ENCODE results near the gene DTNBP1. TPM values are rescaled to one million over a fixed set of nuclear protein-coding genes. Genes with fewer than 3 reads are reported as not detected.

DTNBP1 gene
- total RNA-seq, 1 experiment from 2014 or later: 12.8 TPM

DNA sequence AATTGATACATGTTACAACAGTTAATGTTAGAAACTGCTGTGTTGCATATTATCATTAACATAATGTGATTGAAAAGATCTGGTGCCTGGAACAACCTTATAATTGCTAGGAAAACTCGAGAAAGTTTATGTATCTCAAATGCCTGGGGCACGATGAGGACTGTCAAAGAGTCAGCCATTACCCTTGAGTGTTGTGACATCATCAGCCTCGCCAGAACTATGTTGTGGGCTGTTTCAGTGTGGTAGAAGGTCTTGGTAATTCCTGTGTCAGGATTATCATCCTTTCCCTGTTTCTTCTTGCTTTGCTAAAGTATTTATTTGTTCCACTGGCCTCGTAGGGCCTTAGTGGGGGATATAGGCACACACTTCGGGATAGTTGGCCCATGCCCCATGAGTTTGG, 185.1 kb downstream of the DTNBP1 start:
- Mint-ChIP-seq H3K9me3 (ENCODE audit: low read depth, unreplicated experiment) (no peaks in the 10 kb centered on the region), H3K4me1 (ENCODE audit: low read depth, unreplicated experiment) (no peaks in the 10 kb centered on the region)

DNA sequence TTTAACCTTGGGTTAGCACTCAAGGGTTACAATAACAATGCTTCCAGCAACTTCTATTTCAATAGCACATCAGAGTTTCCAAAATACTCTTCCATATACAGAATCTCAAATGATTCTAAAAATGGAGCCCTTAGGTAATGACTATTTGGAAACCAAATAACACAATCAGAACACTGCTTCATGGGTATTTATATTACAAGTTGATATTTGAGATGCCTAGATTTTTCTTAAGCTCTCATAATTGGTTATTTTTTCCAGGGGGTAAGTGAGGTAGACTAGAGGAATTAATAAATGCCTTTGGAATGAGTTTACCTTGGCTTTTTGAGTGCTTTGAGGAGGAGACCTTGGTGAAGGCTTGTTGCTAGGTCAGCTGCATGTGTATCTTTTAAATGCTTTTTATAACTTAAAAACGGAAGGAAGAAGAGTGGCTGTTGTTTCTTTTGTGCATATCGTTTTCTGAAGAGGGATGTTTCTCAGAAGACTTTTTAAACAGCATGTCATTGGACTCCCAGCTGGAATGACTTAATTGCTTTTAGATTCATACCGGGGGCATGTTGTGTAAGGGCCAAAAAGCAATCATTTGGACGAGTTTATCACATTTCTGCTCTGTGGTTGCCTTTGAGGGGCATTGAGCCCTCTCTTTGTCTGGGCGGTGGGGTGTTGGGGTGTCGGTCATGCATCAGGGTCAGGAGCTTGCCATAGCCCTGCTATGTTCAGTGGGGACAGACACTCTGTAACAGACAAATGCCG, 186.0 kb downstream of the DTNBP1 start:
- CTCF ChIA-PET: interaction anchor here (0.9 kb wide), 1 partner anchor 151 kb away, joined by 4 read pairs; no protein-coding TSS in a partner anchor
- intact Hi-C loops (cut with micrococcal nuclease; ENCODE audit: unreplicated experiment): no loop called here
- Mint-ChIP-seq H3K27ac (ENCODE audit: unreplicated experiment) (no peak overlapping the region), H3K4me1 (ENCODE audit: low read depth, unreplicated experiment) (no peaks in the 10 kb centered on the region), H3K4me3 (ENCODE audit: low read depth, unreplicated experiment) (no peak overlapping the region), H3K36me3 (ENCODE audit: insufficient read depth, unreplicated experiment) (no peaks in the 10 kb centered on the region), H3K27me3 (ENCODE audit: unreplicated experiment) (no peaks in the 10 kb centered on the region), H3K9me3 (ENCODE audit: low read depth, unreplicated experiment) (no peaks in the 10 kb centered on the region)
- no peak for DNase-seq
- BruUV-seq (replicated peaks): no TSS peak
- TF ChIP-seq, protein P1, sequence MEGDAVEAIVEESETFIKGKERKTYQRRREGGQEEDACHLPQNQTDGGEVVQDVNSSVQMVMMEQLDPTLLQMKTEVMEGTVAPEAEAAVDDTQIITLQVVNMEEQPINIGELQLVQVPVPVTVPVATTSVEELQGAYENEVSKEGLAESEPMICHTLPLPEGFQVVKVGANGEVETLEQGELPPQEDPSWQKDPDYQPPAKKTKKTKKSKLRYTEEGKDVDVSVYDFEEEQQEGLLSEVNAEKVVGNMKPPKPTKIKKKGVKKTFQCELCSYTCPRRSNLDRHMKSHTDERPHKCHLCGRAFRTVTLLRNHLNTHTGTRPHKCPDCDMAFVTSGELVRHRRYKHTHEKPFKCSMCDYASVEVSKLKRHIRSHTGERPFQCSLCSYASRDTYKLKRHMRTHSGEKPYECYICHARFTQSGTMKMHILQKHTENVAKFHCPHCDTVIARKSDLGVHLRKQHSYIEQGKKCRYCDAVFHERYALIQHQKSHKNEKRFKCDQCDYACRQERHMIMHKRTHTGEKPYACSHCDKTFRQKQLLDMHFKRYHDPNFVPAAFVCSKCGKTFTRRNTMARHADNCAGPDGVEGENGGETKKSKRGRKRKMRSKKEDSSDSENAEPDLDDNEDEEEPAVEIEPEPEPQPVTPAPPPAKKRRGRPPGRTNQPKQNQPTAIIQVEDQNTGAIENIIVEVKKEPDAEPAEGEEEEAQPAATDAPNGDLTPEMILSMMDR (IDR thresholded peaks at IDR 0.05; ENCODE audit: unreplicated experiment): no peak

More for the DNA sequence above, 185.1 kb downstream of the DTNBP1 start:
- CTCF ChIA-PET: no interaction called here
- no peak for DNase-seq
- no TSS peak for BruUV-seq (replicated peaks)
- TF ChIP-seq, protein P1 (IDR thresholded peaks at IDR 0.05; ENCODE audit: unreplicated experiment): no peak
- Mint-ChIP-seq H3K27me3 (ENCODE audit: unreplicated experiment) (no peaks in the 10 kb centered on the region), H3K4me3 (ENCODE audit: low read depth, unreplicated experiment) (no peak overlapping the region), H3K36me3 (ENCODE audit: insufficient read depth, unreplicated experiment) (no peaks in the 10 kb centered on the region), H3K27ac (ENCODE audit: unreplicated experiment) (no peak overlapping the region)
- intact Hi-C loops (cut with micrococcal nuclease; ENCODE audit: unreplicated experiment): no loop called here

DNA sequence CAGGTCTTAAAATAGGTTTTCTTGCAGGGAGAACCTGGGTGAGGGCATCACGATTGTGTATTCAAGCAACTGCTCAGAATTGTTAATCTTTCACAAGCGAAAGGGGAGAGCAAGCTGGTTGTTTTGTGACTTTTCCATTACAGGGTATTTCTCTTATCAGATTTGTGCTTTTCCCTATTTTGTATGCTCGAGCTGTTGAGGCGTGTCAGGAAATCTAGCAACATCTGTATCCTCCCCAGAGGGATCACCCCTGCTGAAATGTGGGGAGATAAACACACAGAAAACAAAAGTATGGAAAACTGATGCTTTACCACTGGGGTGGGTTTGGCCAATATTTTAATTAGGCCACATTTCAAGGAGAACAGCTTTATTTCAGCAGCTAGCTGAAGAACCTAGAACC, 187.0 kb downstream of the DTNBP1 start:
- TF ChIP-seq, protein P1 (IDR thresholded peaks at IDR 0.05; ENCODE audit: unreplicated experiment): no peak
- H3K4me1 Mint-ChIP-seq (ENCODE audit: low read depth, unreplicated experiment): no peaks in the 10 kb centered on the region
- H3K36me3 Mint-ChIP-seq (ENCODE audit: insufficient read depth, unreplicated experiment): no peaks in the 10 kb centered on the region
- intact Hi-C loops (cut with micrococcal nuclease; ENCODE audit: unreplicated experiment): no loop called here
- no peak for DNase-seq
- no peaks in the 10 kb centered on the region for H3K9me3 Mint-ChIP-seq (ENCODE audit: low read depth, unreplicated experiment)
- no peak overlapping the region for H3K4me3 Mint-ChIP-seq (ENCODE audit: low read depth, unreplicated experiment)
- no peak overlapping the region for H3K27ac Mint-ChIP-seq (ENCODE audit: unreplicated experiment)
- no peaks in the 10 kb centered on the region for H3K27me3 Mint-ChIP-seq (ENCODE audit: unreplicated experiment)
- no TSS peak for BruUV-seq (replicated peaks)
- CTCF ChIA-PET: no interaction called here

DNA sequence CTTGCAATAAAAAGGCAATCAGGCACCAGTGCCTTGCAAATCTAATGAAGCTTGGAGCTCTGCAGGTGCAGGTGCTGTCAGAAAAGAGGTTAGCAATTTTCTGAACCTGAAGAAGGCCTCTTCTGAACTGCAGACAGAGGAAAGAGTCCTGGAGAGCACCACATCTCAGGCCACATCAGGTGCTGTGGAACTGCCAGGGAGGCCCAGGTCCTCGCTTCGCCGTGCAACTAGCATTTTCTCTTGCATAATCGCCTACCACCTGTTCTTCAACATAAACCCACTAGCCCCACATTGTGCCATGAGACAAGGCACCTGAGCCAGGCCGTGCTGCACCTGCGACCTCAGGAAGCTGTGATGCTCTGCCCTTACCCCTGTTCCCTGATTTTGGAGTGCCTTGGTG, 187.6 kb downstream of the DTNBP1 start:
- intact Hi-C loops (cut with micrococcal nuclease; ENCODE audit: unreplicated experiment): no loop called here
- TF ChIP-seq, protein P1 (IDR thresholded peaks at IDR 0.05; ENCODE audit: unreplicated experiment): no peak
- H3K27me3 Mint-ChIP-seq (ENCODE audit: unreplicated experiment): no peaks in the 10 kb centered on the region
- no peaks in the 10 kb centered on the region for H3K36me3 Mint-ChIP-seq (ENCODE audit: insufficient read depth, unreplicated experiment)
- H3K4me3 Mint-ChIP-seq (ENCODE audit: low read depth, unreplicated experiment): no peak overlapping the region
- no peak for DNase-seq
- BruUV-seq (replicated peaks): no TSS peak
- no peaks in the 10 kb centered on the region for H3K4me1 Mint-ChIP-seq (ENCODE audit: low read depth, unreplicated experiment)
- H3K27ac Mint-ChIP-seq (ENCODE audit: unreplicated experiment): no peak overlapping the region
- CTCF ChIA-PET: no interaction called here
- H3K9me3 Mint-ChIP-seq (ENCODE audit: low read depth, unreplicated experiment): no peaks in the 10 kb centered on the region
